ENCODE results near the gene ENAH. TPM values are rescaled to one million over a fixed set of nuclear protein-coding genes. Genes with fewer than 3 reads are reported as not detected.

Gene ENAH
- polyA plus RNA-seq, 1 donor (not counting 4 experiments of a cell fraction or from before 2014, with no cell fraction given), result 61.0 TPM

DNA sequence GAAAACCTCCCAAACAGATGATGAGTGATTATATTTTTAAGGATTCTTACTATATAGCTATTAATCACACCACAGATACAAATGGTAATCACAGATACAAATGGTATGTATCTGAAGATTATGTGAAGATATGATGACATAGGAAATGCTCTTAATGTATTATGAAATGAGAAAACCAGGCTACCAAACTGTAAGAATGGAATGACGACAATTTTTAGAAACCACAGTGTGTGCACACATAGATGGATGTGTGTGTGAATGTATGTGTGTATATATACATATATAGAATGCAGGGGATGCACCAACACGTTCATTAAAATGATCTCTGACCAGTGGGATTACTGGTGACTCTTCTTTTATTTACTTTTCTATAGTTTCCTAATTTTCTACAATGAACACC, 21.5 kb upstream of the ENAH start:
- no peaks in the 10 kb centered on the region for H4K20me1 ChIP-seq (ENCODE audit: control insufficient read depth, extremely low read depth, insufficient read depth, low read length)
- no peak overlapping the region for H3K4me2 ChIP-seq (ENCODE audit: control insufficient read depth, extremely low read depth, insufficient read depth, low read depth, low read length)
- H3K36me3 ChIP-seq (ENCODE audit: control insufficient read depth in 2 of 2, extremely low read depth in 1 of 2, insufficient read depth in 2 of 2, low read length in 2 of 2), result no peaks in the 10 kb centered on the region
- H3K79me2 ChIP-seq (ENCODE audit: control insufficient read depth, insufficient read depth, low read length), result no peaks in the 10 kb centered on the region
- H3K27me3 ChIP-seq (ENCODE audit: control insufficient read depth, extremely low read depth, insufficient read depth, low read length), result peaks cover 11% of the 10 kb centered on the region
- dilution Hi-C loops (cut with MboI; ENCODE audit: extremely low pct_ligation_motif_present, low sequenced_read_pairs), result no loop called here
- TF ChIP-seq CTCF (optimal IDR thresholded peaks at IDR 0.05 in 1 of 3, IDR thresholded peaks at IDR 0.05 in 1 of 3, conservative IDR thresholded peaks at IDR 0.05 in 1 of 3; ENCODE audit: extremely low read depth in 1 of 3, insufficient read depth in 2 of 3, low read length in 3 of 3), result no peak
- TF ChIP-seq EZH2 (IDR thresholded peaks at IDR 0.05; ENCODE audit: low read length), result no peak
- FAIRE-seq (no peak), DNase-seq (ENCODE audit: low read depth, low spot score) (no peak)
- peaks cover 9% of the 10 kb centered on the region for H3K4me1 ChIP-seq (ENCODE audit: control insufficient read depth, extremely low read depth, insufficient read depth, low read length)
- H3K27ac ChIP-seq (ENCODE audit: control insufficient read depth, insufficient read depth, low read length), result no peak overlapping the region
- no peak overlapping the region for H2AFZ ChIP-seq (ENCODE audit: control insufficient read depth, low read length)
- H3K9me3 ChIP-seq (ENCODE audit: control insufficient read depth, low read depth, low read length), result no peaks in the 10 kb centered on the region
- H3K9ac ChIP-seq (ENCODE audit: control insufficient read depth, extremely low read depth, insufficient read depth, low read length), result no peak overlapping the region
- no peaks in the 10 kb centered on the region for H3K9me1 ChIP-seq (ENCODE audit: control insufficient read depth, extremely low read depth, insufficient read depth, low read length)
- no peak overlapping the region for H3K4me3 ChIP-seq (ENCODE audit: control insufficient read depth in 2 of 3, extremely low read depth in 1 of 3, insufficient read depth in 2 of 3, low read depth in 1 of 3, low read length in 3 of 3)

- TF ChIP-seq EZH2 (IDR thresholded peaks at IDR 0.05; ENCODE audit: low read length) (no peak), CTCF (optimal IDR thresholded peaks at IDR 0.05 in 1 of 3, IDR thresholded peaks at IDR 0.05 in 1 of 3, conservative IDR thresholded peaks at IDR 0.05 in 1 of 3; ENCODE audit: extremely low read depth in 1 of 3, insufficient read depth in 2 of 3, low read length in 3 of 3) (no peak)
- DNase-seq (ENCODE audit: low read depth, low spot score) (no peak), FAIRE-seq (peak; percentile 69)
- no peak overlapping the region for H3K4me3 ChIP-seq (ENCODE audit: control insufficient read depth in 2 of 3, extremely low read depth in 1 of 3, insufficient read depth in 2 of 3, low read depth in 1 of 3, low read length in 3 of 3)
- no peaks in the 10 kb centered on the region for H3K9me1 ChIP-seq (ENCODE audit: control insufficient read depth, extremely low read depth, insufficient read depth, low read length)
- dilution Hi-C loops (cut with MboI; ENCODE audit: extremely low pct_ligation_motif_present, low sequenced_read_pairs), result no loop called here
- no peak overlapping the region for H3K9ac ChIP-seq (ENCODE audit: control insufficient read depth, extremely low read depth, insufficient read depth, low read length)
- no peak overlapping the region for H3K4me2 ChIP-seq (ENCODE audit: control insufficient read depth, extremely low read depth, insufficient read depth, low read depth, low read length)
- no peaks in the 10 kb centered on the region for H3K27me3 ChIP-seq (ENCODE audit: control insufficient read depth, extremely low read depth, insufficient read depth, low read length)
- H3K36me3 ChIP-seq (ENCODE audit: control insufficient read depth in 2 of 2, extremely low read depth in 1 of 2, insufficient read depth in 2 of 2, low read length in 2 of 2), result no peaks in the 10 kb centered on the region
- no peaks in the 10 kb centered on the region for H4K20me1 ChIP-seq (ENCODE audit: control insufficient read depth, extremely low read depth, insufficient read depth, low read length)
- H3K4me1 ChIP-seq (ENCODE audit: control insufficient read depth, extremely low read depth, insufficient read depth, low read length), result peaks cover 9% of the 10 kb centered on the region
- H3K27ac ChIP-seq (ENCODE audit: control insufficient read depth, insufficient read depth, low read length), result no peak overlapping the region
- peak overlapping the region; percentile 69 for H2AFZ ChIP-seq (ENCODE audit: control insufficient read depth, low read length)
- no peaks in the 10 kb centered on the region for H3K9me3 ChIP-seq (ENCODE audit: control insufficient read depth, low read depth, low read length)
- H3K79me2 ChIP-seq (ENCODE audit: control insufficient read depth, insufficient read depth, low read length), result no peaks in the 10 kb centered on the region
These were observed 18.1 kb upstream of the ENAH start for GRCh38 chr1:225670806-225671733.
